Activated gamma-delta T cell (primary cell): ENCODE data around the gene CMIP.
"Not testable (repeated sequence)": the region's sequence is repeated elsewhere in the genome, so short reads cannot be mapped to it uniquely, and the experiment has no call there.

Source experiments
- DNase-seq: peaks from one replicate; lab custom pipeline; 2025; lab: John Stamatoyannopoulos, UW

Gene CMIP

DNA sequence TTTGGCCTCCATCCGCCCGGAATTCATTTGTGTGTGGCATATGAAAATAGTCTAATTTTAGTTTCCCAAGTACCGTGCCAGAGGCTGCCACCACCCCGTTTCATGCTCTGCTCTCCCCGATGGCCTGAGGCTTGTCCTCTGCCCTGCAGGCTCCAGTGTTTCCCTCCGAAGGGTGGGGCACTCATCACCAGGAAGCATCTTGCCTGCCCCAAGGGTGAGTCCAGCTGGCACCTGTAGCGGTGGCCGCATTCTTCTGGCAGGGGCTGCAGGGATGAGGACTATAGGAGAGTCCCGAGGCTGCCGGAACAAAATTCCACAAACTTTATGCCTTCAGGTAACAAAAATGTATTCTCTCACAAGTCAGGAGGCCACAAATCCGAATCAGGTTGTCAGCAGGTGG, 23.1 kb upstream of the CMIP start:
- DNase-seq, result no peak

DNA sequence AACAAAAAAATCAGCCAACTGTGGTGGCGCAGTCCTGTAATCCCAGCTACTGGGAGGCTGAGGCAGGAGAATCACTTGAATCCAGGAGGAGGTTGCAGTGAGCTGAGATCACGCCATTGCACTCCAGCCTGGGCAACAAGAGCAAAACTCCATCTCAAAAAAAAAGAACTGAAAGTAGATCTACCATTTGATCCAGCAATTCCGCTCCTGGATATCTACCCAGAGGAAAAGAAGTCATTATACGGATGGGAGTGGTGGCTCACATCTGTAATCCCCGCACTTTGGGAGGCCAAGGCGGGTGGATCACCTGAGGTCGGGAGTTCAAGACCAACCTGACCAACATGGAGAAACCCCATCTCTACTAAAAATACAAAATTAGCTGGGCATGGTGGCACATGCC, 22.5 kb upstream of the CMIP start:
- DNase-seq, result not testable (repeated sequence)

DNA sequence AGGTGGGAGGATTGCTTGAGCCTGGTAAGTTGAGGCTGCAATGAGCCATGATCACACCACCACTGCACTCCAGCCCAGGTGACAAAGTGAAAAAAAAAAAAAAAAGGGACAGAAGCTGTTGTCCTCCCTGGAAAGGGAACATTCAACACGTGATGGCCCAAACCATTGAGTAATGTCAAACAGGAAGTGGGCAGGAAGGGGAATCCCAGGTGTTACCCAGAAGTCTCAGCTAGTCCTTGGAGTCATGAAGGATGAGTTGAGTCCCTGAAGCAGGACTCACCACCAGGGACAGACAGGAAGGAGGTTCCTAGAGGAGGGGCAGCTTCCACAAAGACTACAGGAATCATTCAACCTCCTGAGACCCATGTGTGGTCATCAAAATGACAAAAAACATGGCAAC, 19.8 kb upstream of the CMIP start:
- no peak for DNase-seq

GRCh38 chr16:81427219-81427618, 17.4 kb upstream of the CMIP start:
- no peak for DNase-seq

DNA sequence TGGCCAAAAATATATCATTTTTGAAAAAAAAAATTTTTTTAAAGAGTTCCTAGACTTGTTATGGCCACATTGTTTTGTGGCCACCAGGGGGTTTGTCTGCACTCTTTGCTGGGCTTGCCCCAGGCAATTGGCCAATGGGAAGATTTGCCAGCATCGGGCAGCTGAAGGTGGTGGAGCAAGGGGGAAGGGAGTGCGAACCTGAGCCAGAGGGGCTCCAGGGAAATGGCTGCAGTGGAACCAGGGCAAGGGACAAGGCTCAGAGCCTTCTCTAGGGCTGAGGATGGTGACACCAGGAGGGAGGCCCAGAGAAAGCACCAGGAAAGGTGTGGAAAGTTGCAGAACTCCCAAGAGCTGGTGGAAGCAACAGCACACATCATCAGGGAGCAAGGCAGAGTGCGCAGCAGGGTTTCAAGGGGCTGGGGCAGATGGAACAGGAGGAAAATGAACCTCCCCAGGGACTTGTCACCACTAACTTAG, 15.5 kb upstream of the CMIP start:
- no peak for DNase-seq

- DNase-seq, result no peak
These were observed 12.9 kb upstream of the CMIP start for GRCh38 chr16:81431554-81432353.

DNA sequence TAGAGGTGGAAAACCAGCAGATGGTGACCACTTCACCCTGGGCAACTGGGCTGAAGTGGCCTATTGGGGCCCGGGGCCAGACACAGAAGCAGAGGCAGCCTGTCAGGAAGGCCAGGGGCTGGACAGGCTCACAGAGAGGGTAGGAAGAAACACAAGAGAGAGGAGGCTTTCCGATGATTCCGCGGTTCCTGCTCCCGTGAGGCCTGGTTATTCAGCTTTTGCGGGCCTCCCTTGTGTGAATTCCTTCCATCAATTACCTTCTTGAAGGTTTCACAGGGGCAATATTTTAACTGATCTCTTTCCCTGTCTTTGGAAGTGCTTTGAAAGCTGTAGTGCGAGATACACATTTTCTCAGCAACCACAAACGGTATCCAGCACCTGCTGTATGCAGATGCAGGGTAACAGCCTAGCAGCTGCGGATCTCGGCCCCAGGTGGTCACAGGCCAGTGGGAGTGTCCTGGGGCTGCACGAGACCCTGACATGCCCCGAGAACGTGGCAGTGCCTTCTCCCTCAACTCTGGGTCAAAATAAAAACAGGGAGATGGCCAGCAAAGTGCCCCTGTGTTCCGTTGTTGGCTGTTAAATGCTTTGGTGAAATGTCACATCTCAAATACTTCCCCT, 11.6 kb upstream of the CMIP start:
- DNase-seq, result no peak

- no peak for DNase-seq
These were observed 9.5 kb upstream of the CMIP start for GRCh38 chr16:81435103-81435502.

DNA sequence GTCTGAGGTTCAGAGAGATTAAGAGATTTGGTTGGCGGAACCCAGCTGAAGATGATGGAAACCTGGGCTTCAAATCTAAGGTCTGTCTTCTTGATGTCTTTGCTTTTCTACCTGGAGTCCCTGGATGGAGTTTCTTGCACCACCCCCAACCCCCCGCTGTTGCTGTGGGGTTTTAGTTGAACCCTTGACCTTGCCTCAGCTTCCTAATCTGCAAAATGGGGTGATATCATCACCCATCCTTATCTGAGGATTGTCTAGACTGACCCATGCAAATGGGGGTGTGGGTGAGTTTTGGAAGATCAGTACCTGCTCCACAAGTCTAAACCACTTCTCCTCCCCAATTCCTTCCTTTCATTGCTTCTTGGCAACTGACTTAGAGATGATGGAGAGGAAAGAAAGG, 9.0 kb upstream of the CMIP start:
- no peak for DNase-seq

DNA sequence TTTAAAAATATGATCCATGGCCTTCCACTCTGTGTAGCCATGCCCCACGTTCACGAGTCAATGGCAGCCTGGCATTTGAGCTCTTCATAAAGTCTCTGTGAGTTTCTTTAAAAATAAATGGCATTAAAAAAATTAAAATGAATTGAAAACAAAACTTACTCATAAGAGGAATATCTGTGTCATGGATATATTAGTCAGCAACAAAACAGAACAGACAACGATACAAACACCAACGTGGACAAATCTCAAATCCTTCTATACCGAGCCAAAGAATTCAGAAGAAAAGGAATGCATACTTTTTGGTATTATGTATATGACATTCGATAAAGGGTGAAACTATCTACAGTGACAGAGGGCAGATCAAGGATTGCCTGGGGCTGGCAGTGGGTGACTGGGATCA, 8.2 kb upstream of the CMIP start:
- DNase-seq, result no peak

GRCh38 chr16:81437865-81438264, 6.7 kb upstream of the CMIP start:
- DNase-seq, result no peak

DNA sequence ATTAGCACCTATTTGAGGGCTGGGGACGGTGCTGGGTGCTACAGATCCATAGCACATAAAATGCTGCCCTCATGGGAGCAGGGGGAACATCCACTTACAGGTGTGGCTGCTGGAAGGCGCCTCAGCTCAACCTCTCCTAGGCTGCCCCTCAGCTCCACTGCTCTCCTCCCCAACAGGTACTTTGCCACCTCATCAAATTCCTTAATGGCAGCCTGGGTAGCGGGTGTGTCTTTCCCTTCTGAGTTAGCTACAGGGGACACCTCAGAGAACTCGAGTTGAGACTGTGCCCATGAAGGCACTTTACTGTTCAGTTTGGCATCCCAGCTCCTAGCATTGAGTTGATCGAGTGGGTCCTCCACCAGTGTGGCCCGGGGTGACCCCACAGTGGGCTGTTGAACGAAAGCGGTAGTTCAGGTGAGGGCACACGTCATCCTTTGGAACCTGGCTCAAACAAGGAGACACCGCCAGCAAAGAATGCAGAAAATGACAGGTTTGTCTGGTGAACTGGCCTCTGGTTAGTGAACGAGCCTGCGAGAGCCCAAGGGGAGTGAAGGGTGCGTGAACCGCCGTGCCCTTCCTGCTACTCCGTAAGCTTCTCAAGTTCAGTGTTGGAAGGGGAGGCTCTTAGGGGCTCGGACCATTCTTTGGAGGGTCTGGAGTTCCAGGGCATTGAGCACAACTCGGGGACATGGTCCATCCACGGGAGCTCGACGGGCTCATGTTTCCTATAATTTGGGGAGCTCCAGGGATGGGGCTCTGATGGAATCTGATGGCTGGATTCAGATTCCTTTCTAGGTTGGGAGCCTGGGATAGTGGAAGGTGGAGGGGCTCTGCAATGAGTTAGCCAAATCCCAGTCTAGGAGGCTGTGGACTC, 3.5 kb upstream of the CMIP start:
- DNase-seq, result no peak

DNA sequence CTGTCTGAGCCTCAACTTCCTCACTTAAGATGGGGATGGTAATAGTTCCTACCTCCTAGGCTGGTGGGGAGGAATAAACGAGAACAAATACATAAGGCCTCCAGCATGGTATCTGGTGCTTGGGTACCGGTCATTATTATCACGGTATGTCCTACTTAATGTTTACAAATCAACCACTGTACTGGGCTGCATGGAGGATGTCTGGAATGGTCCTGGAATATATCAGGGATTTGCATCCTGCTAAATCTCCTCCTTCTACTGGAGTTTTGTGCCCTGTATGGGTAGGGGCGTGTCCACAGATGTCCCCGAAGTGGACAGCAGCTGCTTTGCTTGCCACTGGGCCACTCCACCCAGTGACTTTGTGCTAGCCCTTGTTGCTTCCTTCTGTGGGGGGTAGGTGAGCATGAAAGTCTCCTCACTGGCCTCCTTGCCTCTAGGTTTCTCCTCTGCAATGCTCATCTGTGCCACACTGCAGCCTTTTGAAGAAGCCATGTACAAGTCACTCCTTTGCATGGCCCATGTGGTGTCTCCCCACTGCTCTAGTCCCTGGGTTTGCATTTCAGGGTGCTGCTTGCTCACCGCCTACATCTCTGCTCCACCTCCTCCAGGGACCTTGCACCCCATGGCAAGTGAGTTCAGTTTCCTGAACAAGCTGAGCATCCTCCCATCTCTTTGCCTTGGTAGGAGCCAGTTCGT, 2.2 kb upstream of the CMIP start:
- no peak for DNase-seq

GRCh38 chr16:81442916-81443687, 1.5 kb upstream of the CMIP start:
- no peak for DNase-seq

DNA sequence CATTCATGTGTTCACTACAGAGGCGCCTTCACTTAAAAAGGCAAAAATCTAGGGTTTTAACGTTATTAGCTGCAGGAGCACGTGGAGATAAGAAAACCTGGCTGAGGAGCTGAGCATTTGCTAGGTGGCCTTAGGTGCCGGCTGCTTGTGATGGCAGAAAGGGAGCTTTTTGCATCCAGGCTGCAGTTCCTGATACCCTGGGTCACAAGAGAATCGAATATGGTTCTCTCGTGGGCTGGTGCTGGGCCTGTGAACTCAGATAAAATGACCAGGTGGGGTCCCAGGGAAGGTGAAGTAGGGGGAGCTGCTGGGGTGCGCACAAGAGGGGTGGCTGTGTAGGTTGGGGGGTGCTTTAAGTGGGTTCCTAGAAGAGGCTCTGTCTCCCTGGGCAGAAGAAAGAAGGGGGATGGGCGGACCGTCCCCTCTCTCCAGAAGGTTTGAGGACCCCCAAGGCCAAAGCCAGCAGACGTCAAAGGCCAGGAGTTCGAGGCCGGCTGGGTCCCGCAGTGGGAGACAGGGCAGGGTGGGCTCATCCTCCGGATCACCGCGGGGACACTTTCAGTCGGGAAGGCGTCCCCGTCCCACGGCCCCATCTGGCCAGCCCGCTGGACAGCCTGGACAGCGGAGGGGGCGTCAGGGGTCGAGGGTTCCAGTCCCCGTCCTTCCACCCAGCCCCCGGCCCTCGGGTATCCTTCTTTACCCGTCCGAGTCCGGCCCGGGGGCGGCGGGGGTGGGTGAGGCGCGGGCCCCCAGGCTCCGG, 740 bp upstream of the CMIP start:
- no peak for DNase-seq

DNA sequence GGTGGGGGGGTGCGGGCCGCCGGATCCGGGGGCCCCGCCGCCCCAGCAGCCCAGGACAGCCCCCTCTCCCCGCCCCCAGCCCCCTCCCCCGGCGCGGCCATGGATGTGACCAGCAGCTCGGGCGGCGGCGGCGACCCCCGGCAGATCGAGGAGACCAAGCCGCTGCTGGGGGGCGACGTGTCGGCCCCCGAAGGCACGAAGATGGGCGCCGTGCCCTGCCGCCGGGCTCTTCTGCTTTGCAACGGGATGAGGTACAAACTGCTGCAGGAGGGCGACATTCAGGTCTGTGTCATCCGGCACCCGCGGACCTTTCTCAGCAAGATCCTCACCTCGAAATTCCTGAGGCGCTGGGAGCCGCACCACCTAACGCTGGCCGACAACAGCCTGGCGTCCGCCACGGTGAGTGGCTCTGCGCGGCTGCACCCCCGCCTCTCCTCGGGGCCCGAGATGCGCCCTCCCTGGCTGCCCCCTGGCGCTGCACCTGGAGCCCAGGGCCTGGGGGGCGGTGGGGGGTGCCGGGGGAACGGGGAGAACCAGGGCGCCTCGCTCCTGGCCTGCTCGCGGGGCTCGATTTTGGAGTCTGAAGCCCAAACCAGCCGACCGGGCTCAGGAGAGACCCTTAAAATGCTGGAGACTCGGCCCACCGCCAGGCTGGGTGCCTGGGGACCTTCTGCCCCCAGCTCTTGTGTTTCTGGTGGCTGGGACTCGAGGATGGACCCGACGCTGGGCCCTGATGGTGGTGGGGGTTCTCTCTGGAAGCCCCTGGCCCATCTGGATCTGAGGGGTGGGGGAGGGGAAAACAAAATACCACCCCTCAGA, 744 bp downstream of the CMIP start:
- peak; percentile 26 for DNase-seq

DNA sequence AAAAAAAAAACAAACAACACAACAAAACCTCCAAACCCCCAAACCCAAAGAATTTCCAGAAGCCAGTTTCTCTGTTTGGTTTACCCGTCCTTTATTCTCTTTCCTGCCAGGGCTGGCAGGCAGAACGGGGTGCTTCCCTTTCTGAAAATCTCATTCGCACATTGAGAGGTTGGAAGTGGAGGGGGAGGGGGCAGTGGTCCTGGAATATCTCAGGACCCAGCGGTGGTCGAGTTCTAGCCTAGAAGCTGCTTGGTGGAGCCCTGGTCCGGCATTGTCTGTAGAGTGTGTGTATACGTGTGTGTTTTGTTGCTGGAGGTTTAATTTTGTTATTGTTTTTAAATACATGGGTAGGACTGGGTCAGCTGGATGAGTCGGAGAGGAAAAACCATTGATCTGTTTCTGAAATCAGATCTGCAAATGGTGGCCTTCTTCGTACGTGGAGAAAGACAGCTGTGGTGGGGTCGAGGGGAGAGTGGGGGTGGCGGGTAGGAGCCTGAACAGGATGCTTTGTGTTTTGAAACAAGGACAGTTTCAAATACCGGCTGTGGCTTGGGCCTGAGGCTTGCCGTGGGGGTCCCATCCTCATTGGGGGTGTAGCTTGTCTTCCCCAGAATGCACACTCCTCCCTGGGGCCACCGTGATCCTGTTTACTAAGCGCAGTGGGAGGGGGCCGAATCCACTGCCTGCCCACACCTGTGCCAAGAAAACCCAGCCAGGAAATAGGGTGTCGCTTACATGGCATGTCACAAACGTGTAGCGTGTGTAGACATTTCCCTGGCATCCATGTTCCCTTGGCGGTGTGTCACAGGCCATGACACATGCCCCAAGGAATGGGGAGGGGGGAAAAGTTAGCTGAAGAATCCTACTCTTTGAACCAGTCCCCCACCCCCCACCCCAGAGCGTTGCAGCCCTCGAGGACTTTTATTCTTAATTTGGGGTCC, 1.6 kb downstream of the CMIP start:
- DNase-seq, result no peak

GRCh38 chr16:81446907-81447268, 2.3 kb downstream of the CMIP start:
- DNase-seq, result no peak
